H54 (cell line): ENCODE measurements around the gene PDGFD.

Experiments used
- DNase-seq: peaks from one replicate; pipeline ENCODE4 v3.0.0; 2011; ENCODE audit warnings: low spot score, mixed read lengths; ENCODE audit not compliant: insufficient read length
- FAIRE-seq: peaks from 3 replicates; lab custom pipeline; 2011; peaks lifted over from hg19 to GRCh38; lab: Jason Lieb, UNC
- POLR2A ChIP-seq: IDR thresholded peaks from 2 replicates; pipeline ENCODE4 v1.6.1; 2011; ENCODE audit warnings: low read depth, mild to moderate bottlenecking, low read length

The PDGFD gene

GRCh38 chr11:104155375-104155774 is 8.6 kb downstream of the PDGFD start:
- no peak for FAIRE-seq
- no peak for DNase-seq
- TF ChIP-seq POLR2A = no peak

DNA sequence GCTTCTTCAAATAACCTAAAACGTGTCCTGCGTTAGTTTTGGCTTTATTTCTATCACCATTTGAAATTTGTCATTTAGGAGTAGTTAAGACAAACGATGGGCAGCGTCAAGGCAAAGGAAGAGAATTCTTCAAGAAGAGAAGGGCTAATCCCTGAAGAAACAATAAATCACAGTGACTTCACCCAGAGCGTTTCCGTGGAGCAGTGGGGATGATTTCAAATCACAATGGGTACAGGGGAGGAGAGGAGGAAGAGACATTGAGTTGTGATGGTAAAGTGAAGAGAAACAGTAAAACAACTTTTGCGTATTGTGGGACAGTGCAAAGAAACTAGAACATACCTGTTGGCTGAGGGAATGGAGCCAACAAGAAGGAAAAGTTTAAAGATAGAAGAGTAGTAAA is 9.7 kb downstream of the PDGFD start:
- TF ChIP-seq POLR2A = no peak
- no peak for DNase-seq
- no peak for FAIRE-seq

- no peak for DNase-seq
- FAIRE-seq = no peak
- TF ChIP-seq POLR2A = no peak
Observed at GRCh38 chr11:104152941-104153505, 10.9 kb downstream of the PDGFD start.

DNA sequence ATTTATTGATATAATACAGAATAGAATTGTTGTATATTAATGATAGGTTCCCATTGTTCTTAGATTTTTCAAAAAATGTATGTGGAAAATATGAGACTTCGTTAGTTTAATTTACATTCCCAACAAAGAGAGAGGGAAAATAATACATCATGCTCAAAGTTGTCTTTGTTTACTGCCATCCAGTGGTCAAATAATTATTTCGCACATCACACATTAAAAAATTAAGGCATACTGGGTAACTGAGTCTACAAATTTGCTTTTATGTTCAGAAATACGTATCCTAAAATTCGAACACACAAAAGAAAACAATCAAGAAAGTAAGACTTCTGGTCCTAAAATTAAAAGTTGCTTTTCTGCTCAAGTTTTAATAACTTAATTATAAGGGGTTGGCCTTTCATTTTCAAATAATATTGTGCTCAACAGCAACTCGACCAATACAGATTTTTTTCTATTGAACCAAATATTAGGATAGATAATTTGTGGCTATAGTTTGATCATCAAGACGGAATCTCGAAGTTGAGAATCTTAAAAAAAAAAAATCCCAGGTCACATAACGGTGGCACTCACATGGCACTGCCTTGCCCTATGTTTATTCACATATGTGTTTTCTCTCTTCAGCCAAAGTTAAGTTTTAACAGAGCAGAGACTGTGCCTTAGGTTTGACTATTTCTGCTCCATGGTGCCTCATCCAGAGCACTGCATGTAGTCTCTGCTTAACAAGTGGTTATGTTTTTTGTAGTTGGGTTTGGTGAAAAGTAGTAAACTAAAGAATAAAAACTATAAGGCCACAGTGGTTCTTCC is 12.3 kb downstream of the PDGFD start:
- no peak for FAIRE-seq
- no peak for TF ChIP-seq POLR2A
- no peak for DNase-seq

- DNase-seq (no peak), FAIRE-seq (no peak)
- TF ChIP-seq POLR2A = no peak
Observed at GRCh38 chr11:104148706-104149105, 15.2 kb downstream of the PDGFD start.

- FAIRE-seq = no peak
Observed at GRCh38 chr11:104148074-104148473, 15.9 kb downstream of the PDGFD start.

GRCh38 chr11:104146943-104147342 is 17.0 kb downstream of the PDGFD start:
- FAIRE-seq (no peak), DNase-seq (no peak)
- TF ChIP-seq POLR2A = no peak

More at GRCh38 chr11:104148074-104148473, 15.9 kb downstream of the PDGFD start:
- no peak for DNase-seq
- TF ChIP-seq POLR2A = no peak

- FAIRE-seq (no peak), DNase-seq (no peak)
- TF ChIP-seq POLR2A = no peak
Observed at GRCh38 chr11:104146421-104146820, 17.5 kb downstream of the PDGFD start.

DNA sequence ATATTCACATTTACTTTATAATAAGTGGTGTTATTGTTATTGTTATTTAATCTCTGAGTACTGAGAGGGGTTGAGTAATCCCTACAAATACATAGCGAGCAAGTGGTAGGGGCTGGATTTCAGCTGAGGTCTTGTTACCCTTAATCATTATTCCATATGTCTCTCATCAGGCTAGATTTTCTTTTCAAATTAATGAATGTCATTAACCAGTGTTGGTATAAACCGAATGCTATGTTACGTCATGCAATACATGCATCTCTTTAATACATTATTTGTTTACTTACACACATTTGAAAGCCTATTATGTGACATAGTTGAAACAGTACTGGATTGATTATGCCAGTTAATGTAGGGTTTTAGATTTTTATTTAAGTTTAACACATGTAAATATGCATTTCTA is 18.9 kb downstream of the PDGFD start:
- FAIRE-seq (no peak), DNase-seq (no peak)
- no peak for TF ChIP-seq POLR2A

- DNase-seq (no peak), FAIRE-seq (no peak)
- TF ChIP-seq POLR2A = no peak
Observed at GRCh38 chr11:104142698-104143097, 21.2 kb downstream of the PDGFD start.

DNA sequence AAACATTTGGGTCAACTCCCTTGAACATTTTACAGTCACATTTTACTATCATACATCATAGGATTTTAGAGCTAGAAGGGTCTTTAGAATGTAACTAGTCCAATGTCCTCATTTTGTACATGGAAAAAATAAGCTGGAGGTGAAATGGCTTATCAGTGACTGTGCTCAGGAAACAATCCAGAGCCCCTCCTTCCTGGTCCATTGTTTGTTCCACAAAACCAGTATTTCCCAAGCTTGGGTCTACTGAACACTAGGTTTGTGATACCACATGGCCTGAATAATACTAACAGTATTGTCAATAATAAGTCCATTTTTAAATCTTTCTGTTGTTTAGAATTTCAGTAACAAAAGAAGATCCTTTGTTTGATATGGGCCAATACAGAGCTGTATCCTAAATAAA is 27.1 kb downstream of the PDGFD start:
- DNase-seq (no peak), FAIRE-seq (no peak)
- no peak for TF ChIP-seq POLR2A

DNA sequence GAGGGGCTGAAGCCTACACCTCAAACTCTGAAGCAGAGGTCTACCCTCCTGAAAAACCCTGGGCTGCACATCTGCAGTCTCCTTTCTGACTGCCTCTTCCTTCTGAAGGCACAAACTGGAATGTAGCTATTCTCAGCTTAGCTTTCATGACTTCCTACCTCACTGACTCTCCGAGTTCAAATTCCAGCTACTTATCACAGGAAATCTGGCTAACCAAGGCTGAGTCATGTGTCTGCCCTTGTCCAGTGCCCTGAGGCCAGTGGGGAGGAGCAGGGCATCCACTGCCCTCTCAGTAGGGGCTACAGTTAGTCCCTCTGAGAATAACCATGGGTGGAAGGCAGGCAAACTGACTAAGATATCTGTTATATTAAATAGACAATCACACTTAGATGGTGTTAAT is 29.2 kb downstream of the PDGFD start:
- no peak for TF ChIP-seq POLR2A
- peak; percentile 13 for DNase-seq
- FAIRE-seq = no peak

DNA sequence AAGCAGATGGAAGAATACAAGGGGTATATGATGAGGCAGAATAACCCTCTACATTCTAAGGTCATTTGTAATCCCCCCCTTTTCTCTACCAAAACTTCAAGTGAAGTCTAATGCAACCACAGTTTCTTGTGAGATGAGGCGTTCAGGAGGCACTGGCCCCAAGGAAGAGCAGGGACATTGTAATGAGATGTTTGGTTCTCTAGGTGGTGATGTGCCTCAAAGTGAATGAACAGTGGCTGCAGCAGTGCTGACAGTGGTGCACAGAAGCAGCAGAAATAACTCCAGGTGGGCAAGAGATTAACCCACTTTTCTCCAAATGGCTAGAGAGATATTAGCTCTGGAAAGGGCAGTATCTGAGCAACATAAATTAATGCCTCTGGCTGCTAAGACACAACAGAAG is 33.8 kb downstream of the PDGFD start:
- DNase-seq (no peak), FAIRE-seq (no peak)
- TF ChIP-seq POLR2A = no peak

GRCh38 chr11:104129145-104129544 is 34.8 kb downstream of the PDGFD start:
- TF ChIP-seq POLR2A = no peak
- no peak for FAIRE-seq
- no peak for DNase-seq

GRCh38 chr11:104127828-104128227 is 36.1 kb downstream of the PDGFD start:
- no peak for FAIRE-seq
- DNase-seq = no peak
- TF ChIP-seq POLR2A = no peak

- TF ChIP-seq POLR2A = no peak
- no peak for FAIRE-seq
- no peak for DNase-seq
Observed at GRCh38 chr11:104126464-104126863, 37.5 kb downstream of the PDGFD start.
